ENCODE data around the gene ENPP7. TPM values are rescaled to one million over a fixed set of nuclear protein-coding genes. Genes with fewer than 3 reads are reported as not detected.

The ENPP7 gene
- total RNA-seq, 1 donor from 2014 or later, result not detected

- no peak for DNase-seq (ENCODE audit: low spot score)
- no peaks in the 10 kb centered on the region for H3K36me3 Mint-ChIP-seq (ENCODE audit: low read depth, unreplicated experiment)
- H3K9me3 Mint-ChIP-seq (ENCODE audit: unreplicated experiment), result no peaks in the 10 kb centered on the region
- no peak overlapping the region for H3K4me3 Mint-ChIP-seq (ENCODE audit: unreplicated experiment)
- TF ChIP-seq CTCF (IDR thresholded peaks at IDR 0.05; ENCODE audit: unreplicated experiment), result no peak
- peaks cover 4% of the 10 kb centered on the region for H3K27me3 Mint-ChIP-seq (ENCODE audit: unreplicated experiment)
- H3K4me1 Mint-ChIP-seq (ENCODE audit: unreplicated experiment), result peaks cover 4% of the 10 kb centered on the region
- H3K27ac Mint-ChIP-seq (ENCODE audit: unreplicated experiment), result no peak overlapping the region
Observed at GRCh38 chr17:79729761-79730160, 982 bp upstream of the ENPP7 start.

DNA sequence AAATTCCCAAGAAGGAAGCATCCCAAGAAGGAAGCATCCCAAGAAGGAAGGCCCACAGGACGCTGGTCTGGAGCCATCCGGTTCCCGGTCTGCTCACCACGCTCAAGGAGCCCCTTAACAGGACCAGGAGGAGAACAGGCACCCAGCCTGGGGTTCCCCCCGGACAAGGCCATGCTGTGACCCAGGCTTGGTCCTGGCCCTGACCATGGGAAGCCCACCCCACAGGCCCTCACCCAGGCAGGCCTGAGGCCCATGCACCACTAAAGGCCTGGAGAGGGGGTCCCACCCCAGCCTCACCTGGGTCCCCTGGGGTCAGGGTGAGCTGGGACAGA is 340 bp upstream of the ENPP7 start:
- Mint-ChIP-seq H3K27me3 (ENCODE audit: unreplicated experiment) (peaks cover 4% of the 10 kb centered on the region), H3K27ac (ENCODE audit: unreplicated experiment) (no peak overlapping the region), H3K4me3 (ENCODE audit: unreplicated experiment) (no peak overlapping the region), H3K9me3 (ENCODE audit: unreplicated experiment) (no peaks in the 10 kb centered on the region), H3K36me3 (ENCODE audit: low read depth, unreplicated experiment) (no peaks in the 10 kb centered on the region), H3K4me1 (ENCODE audit: unreplicated experiment) (peaks cover 4% of the 10 kb centered on the region)
- no peak for DNase-seq (ENCODE audit: low spot score)
- no peak for TF ChIP-seq CTCF (IDR thresholded peaks at IDR 0.05; ENCODE audit: unreplicated experiment)

- H3K27ac Mint-ChIP-seq (ENCODE audit: unreplicated experiment), result no peak overlapping the region
- peaks cover 7% of the 10 kb centered on the region for H3K4me1 Mint-ChIP-seq (ENCODE audit: unreplicated experiment)
- H3K36me3 Mint-ChIP-seq (ENCODE audit: low read depth, unreplicated experiment), result no peaks in the 10 kb centered on the region
- no peak for TF ChIP-seq CTCF (IDR thresholded peaks at IDR 0.05; ENCODE audit: unreplicated experiment)
- H3K4me3 Mint-ChIP-seq (ENCODE audit: unreplicated experiment), result no peak overlapping the region
- no peaks in the 10 kb centered on the region for H3K9me3 Mint-ChIP-seq (ENCODE audit: unreplicated experiment)
- DNase-seq (ENCODE audit: low spot score), result no peak
- peaks cover 13% of the 10 kb centered on the region for H3K27me3 Mint-ChIP-seq (ENCODE audit: unreplicated experiment)
Observed at GRCh38 chr17:79732254-79732653, 1.5 kb downstream of the ENPP7 start.

DNA sequence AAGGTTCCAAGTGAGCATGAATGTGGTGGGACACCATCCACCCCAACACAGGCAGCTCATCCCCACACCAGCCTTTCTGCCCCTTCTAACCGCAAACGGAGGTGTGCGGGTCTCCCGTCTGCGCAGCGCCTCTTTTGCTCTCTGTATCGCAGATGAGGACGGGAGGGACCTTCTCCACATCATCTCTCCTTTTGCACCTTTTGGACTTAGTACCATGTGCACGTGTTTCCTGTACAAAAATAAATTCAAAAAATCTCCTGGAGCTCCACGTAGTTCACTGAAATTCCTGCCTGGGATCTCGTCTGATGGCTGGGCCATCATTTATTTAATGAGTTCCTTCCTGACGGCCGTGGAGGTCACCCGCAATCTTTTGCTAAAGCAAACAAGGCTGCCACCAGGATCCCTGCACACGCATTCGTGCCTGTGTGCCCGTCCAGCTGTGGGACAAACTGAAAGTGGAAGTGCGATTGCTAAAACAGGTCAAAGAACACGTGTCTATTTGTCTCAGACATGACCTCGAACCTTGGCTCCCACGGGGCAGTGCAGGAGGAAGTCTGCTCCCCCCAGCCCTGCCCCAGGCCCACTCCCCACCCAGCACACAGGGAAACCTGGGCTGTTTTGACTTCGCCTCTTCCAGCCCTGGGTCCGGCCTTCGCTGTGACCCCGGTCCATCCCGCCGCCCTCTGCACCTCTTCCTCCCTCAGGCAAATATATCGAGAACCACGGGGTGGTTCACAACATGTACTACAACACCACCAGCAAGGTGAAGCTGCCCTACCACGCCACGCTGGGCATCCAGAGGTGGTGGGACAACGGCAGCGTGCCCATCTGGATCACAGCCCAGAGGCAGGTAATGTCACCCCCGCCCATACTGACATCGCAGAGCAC is 2.3 kb downstream of the ENPP7 start:
- Mint-ChIP-seq H3K9me3 (ENCODE audit: unreplicated experiment) (no peaks in the 10 kb centered on the region), H3K36me3 (ENCODE audit: low read depth, unreplicated experiment) (no peaks in the 10 kb centered on the region), H3K4me3 (ENCODE audit: unreplicated experiment) (no peak overlapping the region), H3K4me1 (ENCODE audit: unreplicated experiment) (peaks cover 7% of the 10 kb centered on the region), H3K27me3 (ENCODE audit: unreplicated experiment) (peaks cover 10% of the 10 kb centered on the region), H3K27ac (ENCODE audit: unreplicated experiment) (no peak overlapping the region)
- DNase-seq (ENCODE audit: low spot score), result no peak
- no peak for TF ChIP-seq CTCF (IDR thresholded peaks at IDR 0.05; ENCODE audit: unreplicated experiment)

DNA sequence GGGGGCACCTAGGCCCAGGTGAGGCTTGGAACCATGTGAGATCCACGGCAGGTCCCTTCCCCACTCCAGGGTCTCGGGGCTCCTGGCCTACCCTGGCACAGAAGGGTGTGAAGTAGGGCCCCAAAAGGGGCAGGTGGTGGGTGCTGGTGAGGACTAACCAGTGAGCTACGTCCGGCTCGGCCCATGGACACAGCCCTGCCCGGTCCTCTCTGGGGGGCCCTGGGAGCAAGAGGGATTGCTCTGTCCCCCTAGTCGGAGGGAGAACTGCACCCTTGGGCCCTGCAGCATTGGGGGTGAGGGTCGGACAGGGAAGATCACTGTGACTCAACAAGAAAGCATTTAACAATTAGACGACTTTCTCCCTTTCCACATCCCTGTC is 2.9 kb downstream of the ENPP7 start:
- Mint-ChIP-seq H3K36me3 (ENCODE audit: low read depth, unreplicated experiment) (no peaks in the 10 kb centered on the region), H3K4me3 (ENCODE audit: unreplicated experiment) (no peak overlapping the region), H3K4me1 (ENCODE audit: unreplicated experiment) (peaks cover 5% of the 10 kb centered on the region), H3K27me3 (ENCODE audit: unreplicated experiment) (peaks cover 10% of the 10 kb centered on the region), H3K27ac (ENCODE audit: unreplicated experiment) (no peak overlapping the region), H3K9me3 (ENCODE audit: unreplicated experiment) (no peaks in the 10 kb centered on the region)
- no peak for TF ChIP-seq CTCF (IDR thresholded peaks at IDR 0.05; ENCODE audit: unreplicated experiment)
- no peak for DNase-seq (ENCODE audit: low spot score)
